ENCODE data around the gene MXD4. TPM values are rescaled to one million over a fixed set of nuclear protein-coding genes. Genes with fewer than 3 reads are reported as not detected.

MXD4 gene
- total and polyA plus RNA-seq, 2 of the 13 experiments (the other 11 are each of a cell fraction or from before 2014, with no cell fraction given): 29.0 to 31.3 TPM

DNA sequence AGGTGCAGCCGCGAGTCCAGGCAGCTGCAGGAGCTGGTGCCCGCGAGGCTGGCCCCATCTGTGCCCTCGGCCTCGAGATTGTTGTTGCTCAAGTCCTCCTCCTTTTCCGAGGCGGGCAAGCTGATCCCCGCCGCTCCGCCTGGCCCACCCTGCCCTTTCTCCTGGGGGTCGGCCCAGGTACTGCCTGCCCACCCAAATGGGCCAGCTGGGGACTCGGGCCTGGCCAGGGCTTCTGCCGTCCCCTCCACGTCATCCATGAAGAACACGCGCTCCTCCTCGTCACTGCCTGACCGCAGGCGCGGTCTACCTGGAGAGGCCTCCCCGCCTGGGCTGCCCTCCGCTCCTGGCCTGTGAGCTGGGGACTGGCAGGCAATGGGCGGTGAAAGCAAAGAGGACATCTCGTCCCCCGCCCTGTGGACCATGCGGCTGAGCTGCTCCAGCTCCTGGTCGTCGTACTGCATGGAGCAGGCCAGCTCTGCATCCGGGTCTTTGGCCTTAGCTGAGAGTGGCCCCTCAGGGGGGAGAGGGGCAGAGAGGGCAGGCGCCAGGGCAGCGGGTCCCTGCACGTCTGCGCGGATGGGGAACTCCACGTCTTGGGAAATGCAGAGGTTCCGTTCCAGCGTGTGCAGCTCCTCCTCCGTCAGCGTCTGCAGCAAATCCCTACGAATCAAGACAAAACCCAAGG lies 43.1 kb upstream of the MXD4 start:
- no TSS peak for BruUV-seq (replicated peaks)
- no peak overlapping the region for H3K4me2 ChIP-seq (ENCODE audit: low read depth, low read length)
- in situ Hi-C loops (cut with HindIII; ENCODE audit: extremely low pct_ligation_motif_present, low pct_unique_long_range_greater_than_20kb): no loop called here
- H3K27ac ChIP-seq (ENCODE audit: extremely low read length, insufficient read depth, low read length): no peak overlapping the region
- no peaks in the 10 kb centered on the region for H3K36me3 ChIP-seq (replicated peaks in 1 of 2; ENCODE audit: control insufficient read depth in 1 of 2, insufficient read depth in 2 of 2, low read length in 2 of 2)
- H3K79me2 ChIP-seq (ENCODE audit: insufficient read depth, low read length): no peaks in the 10 kb centered on the region
- 69% methylated on average over 28 of the region's 41 CpGs for WGBS (ENCODE audit: low lambda C conversion rate)
- no peaks in the 10 kb centered on the region for H4K20me1 ChIP-seq (ENCODE audit: insufficient read depth, low read length)
- no peak overlapping the region for H2AFZ ChIP-seq (ENCODE audit: low read length)
- no peak overlapping the region for H3K4me3 ChIP-seq (replicated peaks in 1 of 3; ENCODE audit: insufficient read depth in 1 of 3, low read depth in 2 of 3, low read length in 3 of 3)
- peaks cover 6 to 29% of the 10 kb centered on the region in 2 experiments; a peak in 4 of 5 replicates for H3K27me3 ChIP-seq (ENCODE audit: control insufficient read depth in 1 of 2, insufficient read depth in 2 of 2, low read length in 2 of 2)
- CTCF ChIA-PET (ENCODE audit: low intra/inter-chr PET ratio, low total read pairs): no interaction called here
- FAIRE-seq (no peak), ATAC-seq (no peak), DNase-seq (ENCODE audit: low spot score) (no peak)
- TF ChIP-seq ZMYM2 (CRISPR knock-in tag; IDR thresholded peaks at IDR 0.05): no peak
- no peak for TF ChIP-seq NFIC (IDR thresholded peaks at IDR 0.05; ENCODE audit: low read length)
- TF ChIP-seq, protein P1, sequence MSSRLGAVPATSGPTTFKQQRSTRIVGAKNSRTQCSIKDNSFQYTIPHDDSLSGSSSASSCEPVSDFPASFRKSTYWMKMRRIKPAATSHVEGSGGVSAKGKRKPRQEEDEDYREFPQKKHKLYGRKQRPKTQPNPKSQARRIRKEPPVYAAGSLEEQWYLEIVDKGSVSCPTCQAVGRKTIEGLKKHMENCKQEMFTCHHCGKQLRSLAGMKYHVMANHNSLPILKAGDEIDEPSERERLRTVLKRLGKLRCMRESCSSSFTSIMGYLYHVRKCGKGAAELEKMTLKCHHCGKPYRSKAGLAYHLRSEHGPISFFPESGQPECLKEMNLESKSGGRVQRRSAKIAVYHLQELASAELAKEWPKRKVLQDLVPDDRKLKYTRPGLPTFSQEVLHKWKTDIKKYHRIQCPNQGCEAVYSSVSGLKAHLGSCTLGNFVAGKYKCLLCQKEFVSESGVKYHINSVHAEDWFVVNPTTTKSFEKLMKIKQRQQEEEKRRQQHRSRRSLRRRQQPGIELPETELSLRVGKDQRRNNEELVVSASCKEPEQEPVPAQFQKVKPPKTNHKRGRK (CRISPR knock-in tag; IDR thresholded peaks at IDR 0.05): no peak
- TF ChIP-seq MED13 (CRISPR knock-in tag; IDR thresholded peaks at IDR 0.05): no peak
- TF ChIP-seq, protein P2, sequence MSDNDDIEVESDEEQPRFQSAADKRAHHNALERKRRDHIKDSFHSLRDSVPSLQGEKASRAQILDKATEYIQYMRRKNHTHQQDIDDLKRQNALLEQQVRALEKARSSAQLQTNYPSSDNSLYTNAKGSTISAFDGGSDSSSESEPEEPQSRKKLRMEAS (IDR thresholded peaks at IDR 0.05): no peak
- TF ChIP-seq NR1H2 (CRISPR knock-in tag; IDR thresholded peaks at IDR 0.05; ENCODE audit: borderline replicate concordance, low read depth): no peak
- TF ChIP-seq ZNF644 (CRISPR knock-in tag; IDR thresholded peaks at IDR 0.05; ENCODE audit: low read depth): no peak
- TF ChIP-seq, protein P3, sequence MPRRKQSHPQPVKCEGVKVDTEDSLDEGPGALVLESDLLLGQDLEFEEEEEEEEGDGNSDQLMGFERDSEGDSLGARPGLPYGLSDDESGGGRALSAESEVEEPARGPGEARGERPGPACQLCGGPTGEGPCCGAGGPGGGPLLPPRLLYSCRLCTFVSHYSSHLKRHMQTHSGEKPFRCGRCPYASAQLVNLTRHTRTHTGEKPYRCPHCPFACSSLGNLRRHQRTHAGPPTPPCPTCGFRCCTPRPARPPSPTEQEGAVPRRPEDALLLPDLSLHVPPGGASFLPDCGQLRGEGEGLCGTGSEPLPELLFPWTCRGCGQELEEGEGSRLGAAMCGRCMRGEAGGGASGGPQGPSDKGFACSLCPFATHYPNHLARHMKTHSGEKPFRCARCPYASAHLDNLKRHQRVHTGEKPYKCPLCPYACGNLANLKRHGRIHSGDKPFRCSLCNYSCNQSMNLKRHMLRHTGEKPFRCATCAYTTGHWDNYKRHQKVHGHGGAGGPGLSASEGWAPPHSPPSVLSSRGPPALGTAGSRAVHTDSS (CRISPR knock-in tag; conservative IDR thresholded peaks at IDR 0.05): no peak
- no peak for TF ChIP-seq ARHGAP35 (CRISPR knock-in tag; IDR thresholded peaks at IDR 0.05; ENCODE audit: borderline replicate concordance)
- no peak for TF ChIP-seq EED (CRISPR knock-in tag; IDR thresholded peaks at IDR 0.05)
- no peak for TF ChIP-seq RAD51 (IDR thresholded peaks at IDR 0.05; ENCODE audit: borderline replicate concordance)
- no peak for TF ChIP-seq ZBTB8A (CRISPR knock-in tag; IDR thresholded peaks at IDR 0.05; ENCODE audit: borderline replicate concordance, low read depth)
- no peak for TF ChIP-seq MATR3 (CRISPR knock-in tag; IDR thresholded peaks at IDR 0.05)
- no peak for TF ChIP-seq ZBTB3 (CRISPR knock-in tag; IDR thresholded peaks at IDR 0.05; ENCODE audit: borderline replicate concordance, low read depth)
- TF ChIP-seq, protein P4, sequence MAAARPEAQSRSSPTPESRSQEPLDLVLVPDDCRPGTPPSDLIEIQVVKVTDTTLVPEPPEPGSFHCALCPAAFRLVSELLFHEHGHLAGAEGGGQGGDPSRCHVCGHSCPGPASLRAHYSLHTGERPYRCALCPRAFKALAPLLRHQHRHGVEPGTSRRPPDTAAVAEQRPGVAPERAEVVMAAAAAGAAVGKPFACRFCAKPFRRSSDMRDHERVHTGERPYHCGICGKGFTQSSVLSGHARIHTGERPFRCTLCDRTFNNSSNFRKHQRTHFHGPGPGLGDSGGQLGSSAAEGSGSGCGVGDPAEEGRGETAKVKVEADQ (CRISPR knock-in tag; IDR thresholded peaks at IDR 0.05; ENCODE audit: borderline replicate concordance): no peak
- TF ChIP-seq LCORL (IDR thresholded peaks at IDR 0.05): no peak
- TF ChIP-seq LCORL (CRISPR knock-in tag; IDR thresholded peaks at IDR 0.05): no peak
- no peak for TF ChIP-seq ATF3 (CRISPR knock-in tag; IDR thresholded peaks at IDR 0.05)
- intact Hi-C loops (cut with micrococcal nuclease; ENCODE audit: unreplicated experiment): no loop called here
- no peaks in the 10 kb centered on the region for H3K4me1 ChIP-seq (ENCODE audit: insufficient read depth, low read length)
- no peaks in the 10 kb centered on the region for H3K9me3 ChIP-seq (ENCODE audit: low read length)
- POLR2A ChIA-PET: no interaction called here
- H3K9ac ChIP-seq (ENCODE audit: insufficient read depth, low read depth, low read length): no peak overlapping the region

Data from HepG2 (cell line).